WTC11 (cell line): ENCODE data around the gene GNG14. TPM values are rescaled to one million over a fixed set of nuclear protein-coding genes. Genes with fewer than 3 reads are reported as not detected.

Experiments
- ATAC-seq: fragments of 200-7000 bp; cut with Tn5 transposase; 2 replicates; pipeline ENCODE4 v1.10.0; 2021; ENCODE audit warnings: mild to moderate bottlenecking, moderate library complexity
- CTCF ChIA-PET: fragments of 300-600 bp; sonication (Branson Sonifier 250); formaldehyde crosslinking; loops from one replicate; lab custom pipeline; 2021; ENCODE audit warnings: antibody characterized with exemption; lab: Charles Lee
- POLR2A ChIA-PET: fragments of 350-600 bp; sonication (Branson Sonifier 250); formaldehyde crosslinking; loops from one replicate; lab custom pipeline; 2021; ENCODE audit warnings: antibody characterized with exemption; lab: Charles Lee
- DNase-seq: peaks from one replicate; pipeline ENCODE4 v3.0.0; 2021; ENCODE audit warnings: low spot score
- H3K27ac Mint-ChIP-seq: 2 replicates; pipeline ENCODE4 v1.8.0; 2021; ENCODE audit warnings: mixed read lengths
- H3K27me3 Mint-ChIP-seq: 2 replicates; pipeline ENCODE4 v1.8.0; 2021; ENCODE audit warnings: low read depth, mild to moderate bottlenecking, moderate library complexity, mixed read lengths
- H3K36me3 Mint-ChIP-seq: 2 replicates; pipeline ENCODE4 v1.8.0; 2021; ENCODE audit warnings: mixed read lengths
- H3K4me1 Mint-ChIP-seq: 2 replicates; pipeline ENCODE4 v1.8.0; 2022; ENCODE audit warnings: mixed read lengths
- H3K4me3 Mint-ChIP-seq: 2 replicates; pipeline ENCODE4 v1.8.0; 2021; ENCODE audit warnings: mild to moderate bottlenecking, moderate library complexity, mixed read lengths
- H3K9me3 Mint-ChIP-seq: 2 replicates; pipeline ENCODE4 v1.8.0; 2021; ENCODE audit warnings: mixed read lengths
- ATF1 ChIP-seq: sonication (generic); formaldehyde crosslinking; IDR thresholded peaks from 2 replicates; pipeline ENCODE4 v1.8.1; 2023; ENCODE audit warnings: mild to moderate bottlenecking, moderate library complexity, missing genetic modification reagents
- CREM ChIP-seq: sonication (generic); formaldehyde crosslinking; IDR thresholded peaks from 2 replicates; pipeline ENCODE4 v1.8.1; 2022; ENCODE audit warnings: mild to moderate bottlenecking, missing genetic modification reagents, moderate library complexity
- ETV6 ChIP-seq: sonication (generic); formaldehyde crosslinking; IDR thresholded peaks from 2 replicates; pipeline ENCODE4 v1.8.1; 2022; ENCODE audit warnings: mild to moderate bottlenecking, missing genetic modification reagents
- FOXP1 ChIP-seq: sonication (generic); formaldehyde crosslinking; IDR thresholded peaks from 2 replicates; pipeline ENCODE4 v1.8.0; 2022; ENCODE audit warnings: missing genetic modification reagents, mild to moderate bottlenecking, moderate library complexity, borderline replicate concordance
- FOXP4 ChIP-seq: sonication (generic); formaldehyde crosslinking; IDR thresholded peaks from 2 replicates; pipeline ENCODE4 v1.8.0; 2022; ENCODE audit warnings: mild to moderate bottlenecking, missing genetic modification reagents
- HMGA2 ChIP-seq: fragments of 250-450 bp; sonication (Bioruptor Pico); IDR thresholded peaks from 2 replicates; pipeline ENCODE4 v1.4.0; 2021; ENCODE audit warnings: mild to moderate bottlenecking, moderate library complexity
- JUN ChIP-seq: sonication (generic); formaldehyde crosslinking; IDR thresholded peaks from 2 replicates; pipeline ENCODE4 v1.8.0; 2023; ENCODE audit warnings: mild to moderate bottlenecking, missing genetic modification reagents
- NFATC4 ChIP-seq: fragments of 250-450 bp; sonication (Bioruptor Pico); IDR thresholded peaks from 2 replicates; pipeline ENCODE4 v1.9.0; 2021; ENCODE audit warnings: mild to moderate bottlenecking
- NFE2L1 ChIP-seq: sonication (generic); formaldehyde crosslinking; IDR thresholded peaks from 2 replicates; pipeline ENCODE4 v1.8.1; 2023; ENCODE audit warnings: missing genetic modification reagents
- SP1 ChIP-seq: sonication (generic); formaldehyde crosslinking; conservative IDR thresholded peaks from 2 replicates; pipeline ENCODE4 v1.8.1; 2022; ENCODE audit warnings: missing genetic modification reagents
- TEAD4 ChIP-seq: sonication (generic); formaldehyde crosslinking; IDR thresholded peaks from 2 replicates; pipeline ENCODE4 v1.8.0; 2022; ENCODE audit warnings: mild to moderate bottlenecking, missing genetic modification reagents
- ZBTB21 ChIP-seq: sonication (generic); formaldehyde crosslinking; IDR thresholded peaks from 2 replicates; pipeline ENCODE4 v1.8.1; 2023; ENCODE audit warnings: mild to moderate bottlenecking, missing genetic modification reagents, borderline replicate concordance
- ZNF232 ChIP-seq: sonication (generic); formaldehyde crosslinking; IDR thresholded peaks from 2 replicates; pipeline ENCODE4 v1.8.0; 2022; ENCODE audit warnings: mild to moderate bottlenecking, missing genetic modification reagents
- ZNF317 ChIP-seq: sonication (generic); formaldehyde crosslinking; IDR thresholded peaks from 2 replicates; pipeline ENCODE4 v1.8.1; 2023; ENCODE audit warnings: low read depth, mild to moderate bottlenecking, moderate library complexity, missing genetic modification reagents, borderline replicate concordance
- ZNF396 ChIP-seq: fragments of 250-450 bp; sonication (Bioruptor Pico); IDR thresholded peaks from 2 replicates; pipeline ENCODE4 v1.8.0; 2021; ENCODE audit warnings: mild to moderate bottlenecking, moderate library complexity, borderline replicate concordance
- ZNF416 ChIP-seq: fragments of 250-450 bp; sonication (Bioruptor Pico); IDR thresholded peaks from 2 replicates; pipeline ENCODE4 v1.9.0; 2021; ENCODE audit warnings: mild to moderate bottlenecking, inconsistent platforms
- total RNA-seq: library from RNA; stranded (reverse); gene quantifications from 3 replicates; pipeline ENCODE4 v1.2.3, GENCODE V29; 2021
- TF ChIP-seq, protein P1 (sequence below): sonication (generic); formaldehyde crosslinking; IDR thresholded peaks from 2 replicates; pipeline ENCODE4 v1.8.1; 2023; ENCODE audit warnings: mild to moderate bottlenecking, missing genetic modification reagents, moderate library complexity
- TF ChIP-seq, protein P2 (sequence below): sonication (generic); formaldehyde crosslinking; IDR thresholded peaks from 2 replicates; pipeline ENCODE4 v1.8.1; 2022; ENCODE audit warnings: low read depth, missing genetic modification reagents, borderline replicate concordance
- TF ChIP-seq, protein P3 (sequence below): sonication (generic); formaldehyde crosslinking; IDR thresholded peaks from 2 replicates; pipeline ENCODE4 v1.8.1; 2023; ENCODE audit warnings: mild to moderate bottlenecking, missing genetic modification reagents, moderate library complexity
- TF ChIP-seq, protein P4 (sequence below): sonication (generic); formaldehyde crosslinking; IDR thresholded peaks from 2 replicates; pipeline ENCODE4 v1.8.0; 2022; ENCODE audit warnings: mild to moderate bottlenecking, missing genetic modification reagents
- TF ChIP-seq, protein P5 (sequence below): sonication (generic); formaldehyde crosslinking; IDR thresholded peaks from 2 replicates; pipeline ENCODE4 v1.8.0; 2022; ENCODE audit warnings: mild to moderate bottlenecking, missing genetic modification reagents
- TF ChIP-seq, protein P6 (sequence below): sonication (generic); formaldehyde crosslinking; IDR thresholded peaks from 2 replicates; pipeline ENCODE4 v1.8.0; 2023; ENCODE audit warnings: missing genetic modification reagents, mild to moderate bottlenecking, borderline replicate concordance

Gene GNG14
- total RNA-seq, 1 experiment from 2014 or later: not detected

- Mint-ChIP-seq H3K27me3 (no peaks in the 10 kb centered on the region), H3K36me3 (peaks cover 31% of the 10 kb centered on the region), H3K4me3 (peak within 1 kb of the TSS; percentile 89), H3K27ac (peak within 1 kb of the TSS; percentile 99), H3K9me3 (no peaks in the 10 kb centered on the region), H3K4me1 (peaks cover 5% of the 10 kb centered on the region; the same call in 1 of the 2 replicates)
- peak; percentile 92 for DNase-seq
- ATAC-seq: peak; percentile 89
- CTCF ChIA-PET: interaction anchor here (0.6 to 2.5 kb wide), 9 partner anchors 10 to 79 kb away, joined by 3 to 22 read pairs (median 4); no protein-coding TSS in a partner anchor
- POLR2A ChIA-PET: interaction anchor here (0.6 to 1.8 kb wide), 10 partner anchors 15 to 1107 kb away, joined by 3 to 13 read pairs (median 4); partner anchors contain the start of gene FBXW9
- TF ChIP-seq, protein P1, sequence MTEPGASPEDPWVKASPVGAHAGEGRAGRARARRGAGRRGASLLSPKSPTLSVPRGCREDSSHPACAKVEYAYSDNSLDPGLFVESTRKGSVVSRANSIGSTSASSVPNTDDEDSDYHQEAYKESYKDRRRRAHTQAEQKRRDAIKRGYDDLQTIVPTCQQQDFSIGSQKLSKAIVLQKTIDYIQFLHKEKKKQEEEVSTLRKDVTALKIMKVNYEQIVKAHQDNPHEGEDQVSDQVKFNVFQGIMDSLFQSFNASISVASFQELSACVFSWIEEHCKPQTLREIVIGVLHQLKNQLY (CRISPR knock-in tag): peak; percentile 79; the same call in 1 of the 2 replicates
- TF ChIP-seq FOXP4 (CRISPR knock-in tag): peak; percentile 91
- TF ChIP-seq CREM (CRISPR knock-in tag): peak; percentile 76; the same call in 1 of the 2 replicates
- peak; percentile 75; the same call in 1 of the 2 replicates for TF ChIP-seq ZNF416
- peak; percentile 42 for TF ChIP-seq SP1 (CRISPR knock-in tag)
- TF ChIP-seq, protein P2, sequence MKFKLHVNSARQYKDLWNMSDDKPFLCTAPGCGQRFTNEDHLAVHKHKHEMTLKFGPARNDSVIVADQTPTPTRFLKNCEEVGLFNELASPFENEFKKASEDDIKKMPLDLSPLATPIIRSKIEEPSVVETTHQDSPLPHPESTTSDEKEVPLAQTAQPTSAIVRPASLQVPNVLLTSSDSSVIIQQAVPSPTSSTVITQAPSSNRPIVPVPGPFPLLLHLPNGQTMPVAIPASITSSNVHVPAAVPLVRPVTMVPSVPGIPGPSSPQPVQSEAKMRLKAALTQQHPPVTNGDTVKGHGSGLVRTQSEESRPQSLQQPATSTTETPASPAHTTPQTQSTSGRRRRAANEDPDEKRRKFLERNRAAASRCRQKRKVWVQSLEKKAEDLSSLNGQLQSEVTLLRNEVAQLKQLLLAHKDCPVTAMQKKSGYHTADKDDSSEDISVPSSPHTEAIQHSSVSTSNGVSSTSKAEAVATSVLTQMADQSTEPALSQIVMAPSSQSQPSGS (CRISPR knock-in tag): 0 out of 2 replicates have a peak, but pooled peaks have one; percentile 19
- peak; percentile 58; the same call in 1 of the 2 replicates for TF ChIP-seq TEAD4 (CRISPR knock-in tag)
- TF ChIP-seq, protein P3, sequence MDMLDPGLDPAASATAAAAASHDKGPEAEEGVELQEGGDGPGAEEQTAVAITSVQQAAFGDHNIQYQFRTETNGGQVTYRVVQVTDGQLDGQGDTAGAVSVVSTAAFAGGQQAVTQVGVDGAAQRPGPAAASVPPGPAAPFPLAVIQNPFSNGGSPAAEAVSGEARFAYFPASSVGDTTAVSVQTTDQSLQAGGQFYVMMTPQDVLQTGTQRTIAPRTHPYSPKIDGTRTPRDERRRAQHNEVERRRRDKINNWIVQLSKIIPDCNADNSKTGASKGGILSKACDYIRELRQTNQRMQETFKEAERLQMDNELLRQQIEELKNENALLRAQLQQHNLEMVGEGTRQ: peak; percentile 95
- 0 out of 2 replicates have a peak, but pooled peaks have one; percentile 19 for TF ChIP-seq FOXP1 (CRISPR knock-in tag)
- TF ChIP-seq, protein P4, sequence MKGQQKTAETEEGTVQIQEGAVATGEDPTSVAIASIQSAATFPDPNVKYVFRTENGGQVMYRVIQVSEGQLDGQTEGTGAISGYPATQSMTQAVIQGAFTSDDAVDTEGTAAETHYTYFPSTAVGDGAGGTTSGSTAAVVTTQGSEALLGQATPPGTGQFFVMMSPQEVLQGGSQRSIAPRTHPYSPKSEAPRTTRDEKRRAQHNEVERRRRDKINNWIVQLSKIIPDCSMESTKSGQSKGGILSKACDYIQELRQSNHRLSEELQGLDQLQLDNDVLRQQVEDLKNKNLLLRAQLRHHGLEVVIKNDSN (CRISPR knock-in tag): peak; percentile 94
- peak; percentile 56; the same call in 1 of the 2 replicates for TF ChIP-seq ZBTB21
- 0 out of 2 replicates have a peak, but pooled peaks have one; percentile 62 for TF ChIP-seq ATF1 (CRISPR knock-in tag)
- TF ChIP-seq, protein P5, sequence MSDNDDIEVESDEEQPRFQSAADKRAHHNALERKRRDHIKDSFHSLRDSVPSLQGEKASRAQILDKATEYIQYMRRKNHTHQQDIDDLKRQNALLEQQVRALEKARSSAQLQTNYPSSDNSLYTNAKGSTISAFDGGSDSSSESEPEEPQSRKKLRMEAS (CRISPR knock-in tag): peak; percentile 76
- 0 out of 2 replicates have a peak, but pooled peaks have one; percentile 18 for TF ChIP-seq ZNF317
- TF ChIP-seq ZNF396 (CRISPR knock-in tag): no peak
- TF ChIP-seq HMGA2: peak; percentile 17; the same call in 1 of the 2 replicates
- peak; percentile 62; the same call in 1 of the 2 replicates for TF ChIP-seq ETV6
- peak; percentile 74; the same call in 1 of the 2 replicates for TF ChIP-seq NFATC4 (CRISPR knock-in tag)
- TF ChIP-seq JUN (CRISPR knock-in tag): peak; percentile 62; the same call in 1 of the 2 replicates
- TF ChIP-seq, protein P6, sequence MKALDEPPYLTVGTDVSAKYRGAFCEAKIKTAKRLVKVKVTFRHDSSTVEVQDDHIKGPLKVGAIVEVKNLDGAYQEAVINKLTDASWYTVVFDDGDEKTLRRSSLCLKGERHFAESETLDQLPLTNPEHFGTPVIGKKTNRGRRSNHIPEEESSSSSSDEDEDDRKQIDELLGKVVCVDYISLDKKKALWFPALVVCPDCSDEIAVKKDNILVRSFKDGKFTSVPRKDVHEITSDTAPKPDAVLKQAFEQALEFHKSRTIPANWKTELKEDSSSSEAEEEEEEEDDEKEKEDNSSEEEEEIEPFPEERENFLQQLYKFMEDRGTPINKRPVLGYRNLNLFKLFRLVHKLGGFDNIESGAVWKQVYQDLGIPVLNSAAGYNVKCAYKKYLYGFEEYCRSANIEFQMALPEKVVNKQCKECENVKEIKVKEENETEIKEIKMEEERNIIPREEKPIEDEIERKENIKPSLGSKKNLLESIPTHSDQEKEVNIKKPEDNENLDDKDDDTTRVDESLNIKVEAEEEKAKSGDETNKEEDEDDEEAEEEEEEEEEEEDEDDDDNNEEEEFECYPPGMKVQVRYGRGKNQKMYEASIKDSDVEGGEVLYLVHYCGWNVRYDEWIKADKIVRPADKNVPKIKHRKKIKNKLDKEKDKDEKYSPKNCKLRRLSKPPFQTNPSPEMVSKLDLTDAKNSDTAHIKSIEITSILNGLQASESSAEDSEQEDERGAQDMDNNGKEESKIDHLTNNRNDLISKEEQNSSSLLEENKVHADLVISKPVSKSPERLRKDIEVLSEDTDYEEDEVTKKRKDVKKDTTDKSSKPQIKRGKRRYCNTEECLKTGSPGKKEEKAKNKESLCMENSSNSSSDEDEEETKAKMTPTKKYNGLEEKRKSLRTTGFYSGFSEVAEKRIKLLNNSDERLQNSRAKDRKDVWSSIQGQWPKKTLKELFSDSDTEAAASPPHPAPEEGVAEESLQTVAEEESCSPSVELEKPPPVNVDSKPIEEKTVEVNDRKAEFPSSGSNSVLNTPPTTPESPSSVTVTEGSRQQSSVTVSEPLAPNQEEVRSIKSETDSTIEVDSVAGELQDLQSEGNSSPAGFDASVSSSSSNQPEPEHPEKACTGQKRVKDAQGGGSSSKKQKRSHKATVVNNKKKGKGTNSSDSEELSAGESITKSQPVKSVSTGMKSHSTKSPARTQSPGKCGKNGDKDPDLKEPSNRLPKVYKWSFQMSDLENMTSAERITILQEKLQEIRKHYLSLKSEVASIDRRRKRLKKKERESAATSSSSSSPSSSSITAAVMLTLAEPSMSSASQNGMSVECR (CRISPR knock-in tag): peak; percentile 68; the same call in 1 of the 2 replicates
- TF ChIP-seq ZNF232: no peak
- 0 out of 2 replicates have a peak, but pooled peaks have one; percentile 18 for TF ChIP-seq NFE2L1 (CRISPR knock-in tag)
Measured at GRCh38 chr19:12681074-12681987, 6.5 kb upstream of the GNG14 start, which contains the start of gene DHPS. Gene DHPS, minus strand, starts transcription at chr19:12681880. Its CDS starts 114 bp downstream, at chr19:12681766.
